Stimulated activated CD8-positive, alpha-beta memory T cell treated with anti-CD3 and anti-CD28 coated beads, Interleukin-15, amount 100 ng/mL, for 48 hours (primary cell): ENCODE data around the gene GSDME.
"Not testable (repeated sequence)": the region's sequence is repeated elsewhere in the genome, so short reads cannot be mapped to it uniquely, and the experiment has no call there.

Experiments
- DNase-seq, 2 donors: peaks; one replicate each; pipeline ENCODE4 v3.0.0-alpha.2; 2020; ENCODE audit warnings: low read depth in 2 of 2

The GSDME gene

GRCh38 chr7:24741679-24742505 is 15.4 kb downstream of the GSDME start:
- DNase-seq, result no peak

- no peak for DNase-seq
Observed at GRCh38 chr7:24740871-24741270, 16.4 kb downstream of the GSDME start.

- no peak for DNase-seq
Observed at GRCh38 chr7:24739306-24739705, 18.0 kb downstream of the GSDME start.

GRCh38 chr7:24738577-24738976 is 18.7 kb downstream of the GSDME start:
- DNase-seq, result no peak

- no peak for DNase-seq
Observed at GRCh38 chr7:24737281-24737680, 20.0 kb downstream of the GSDME start.

GRCh38 chr7:24735594-24735993 is 21.7 kb downstream of the GSDME start:
- DNase-seq, result not testable (repeated sequence)

- no peak for DNase-seq
Observed at GRCh38 chr7:24734306-24734705, 23.0 kb downstream of the GSDME start.

GRCh38 chr7:24733414-24734060 is 23.7 kb downstream of the GSDME start:
- no peak for DNase-seq

- no peak for DNase-seq
Observed at GRCh38 chr7:24732646-24733413, 24.4 kb downstream of the GSDME start.

- no peak for DNase-seq
Observed at GRCh38 chr7:24731313-24731712, 26.0 kb downstream of the GSDME start.

- DNase-seq, result no peak
Observed at GRCh38 chr7:24730018-24730369, 27.3 kb downstream of the GSDME start.

- DNase-seq, result no peak
Observed at GRCh38 chr7:24729365-24730017, 27.8 kb downstream of the GSDME start.

- DNase-seq, result peak in 1 of 2 donors; percentile 9
Observed at GRCh38 chr7:24728503-24729364, 28.5 kb downstream of the GSDME start.

- DNase-seq, result no peak
Observed at GRCh38 chr7:24728121-24728500, 29.2 kb downstream of the GSDME start.

GRCh38 chr7:24727154-24728120 is 29.8 kb downstream of the GSDME start:
- no peak for DNase-seq

GRCh38 chr7:24725554-24726241 is 31.6 kb downstream of the GSDME start:
- no peak for DNase-seq

- no peak for DNase-seq
Observed at GRCh38 chr7:24724451-24725190, 32.6 kb downstream of the GSDME start.

- no peak for DNase-seq
Observed at GRCh38 chr7:24723178-24723530, 34.1 kb downstream of the GSDME start.
